Measurements from ENCODE around the gene TMC2. TPM values are rescaled to one million over a fixed set of nuclear protein-coding genes. Genes with fewer than 3 reads are reported as not detected.

TMC2 gene
- total and polyA plus RNA-seq, 2 of the 8 experiments (the other 6 are each of a cell fraction or from before 2014, with no cell fraction given) = not detected

DNA sequence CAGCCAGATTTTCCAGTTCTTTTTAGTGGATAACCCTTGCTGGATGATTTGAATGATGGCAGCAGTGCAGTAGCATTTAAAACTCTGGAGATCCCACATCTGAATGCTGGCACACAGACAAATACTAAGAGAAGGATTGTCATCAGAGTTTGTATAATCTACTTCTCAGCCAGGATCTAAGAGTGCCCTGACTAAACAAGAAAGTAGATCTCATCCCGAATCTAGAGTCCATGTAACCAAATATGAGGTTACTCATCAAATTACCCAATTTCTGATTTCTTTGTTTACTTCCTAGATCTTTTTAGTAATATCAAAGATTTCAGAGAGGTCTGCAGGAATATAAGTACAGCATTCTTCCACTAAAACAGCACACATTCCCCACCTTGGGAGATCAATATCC is 7.8 kb downstream of the TMC2 start:
- Histone ChIP-seq H3K4me2 (ENCODE audit: insufficient read depth in 1 of 2, low read depth in 2 of 2, low read length in 2 of 2) (no peak overlapping the region), H3K18ac (ENCODE audit: extremely low read depth, low read length) (no peak overlapping the region), H4K8ac (ENCODE audit: extremely low read depth, insufficient read depth, low read length) (no peak overlapping the region), H3K4ac (replicated peaks; ENCODE audit: insufficient read length, low read depth, low read length) (no peak overlapping the region), H4K5ac (ENCODE audit: insufficient read length, low read depth, low read length) (no peak overlapping the region), H2BK120ac (replicated peaks; ENCODE audit: low read depth, low read length) (no peak overlapping the region), H3K23ac (ENCODE audit: insufficient read length) (no peak overlapping the region), H3K9ac (replicated peaks in 1 of 4; ENCODE audit: extremely low read depth in 1 of 4, low read depth in 3 of 4, low read length in 3 of 4) (no peak overlapping the region), H2BK12ac (ENCODE audit: low read depth, low read length) (no peak overlapping the region), H3K56ac (replicated peaks; ENCODE audit: insufficient read length, low read depth, low read length) (no peak overlapping the region), H3K27ac (ENCODE audit: low read depth, low read length) (no peak overlapping the region), H2BK5ac (ENCODE audit: low read depth, low read length) (no peak overlapping the region), H3K4me1 (replicated peaks in 1 of 4; ENCODE audit: control insufficient read depth in 3 of 4, insufficient read depth in 4 of 4, low read length in 3 of 4) (no peaks in the 10 kb centered on the region), H2BK15ac (ENCODE audit: low read length) (no peak overlapping the region), H2BK20ac (ENCODE audit: low read length) (no peak overlapping the region), H4K91ac (replicated peaks; ENCODE audit: insufficient read length, low read length) (no peak overlapping the region), H3K27me3 (replicated peaks in 1 of 4; ENCODE audit: control insufficient read depth in 3 of 4, extremely low read depth in 1 of 4, insufficient read depth in 3 of 4, low read length in 3 of 4) (no peaks in the 10 kb centered on the region; a peak in 2 of 7 replicates), H3K36me3 (ENCODE audit: control insufficient read depth in 2 of 4, insufficient read depth in 4 of 4, low read length in 3 of 4) (no peaks in the 10 kb centered on the region), H4K20me1 (replicated peaks in 1 of 2; ENCODE audit: control insufficient read depth in 1 of 2, insufficient read depth in 2 of 2, low read length in 2 of 2) (no peaks in the 10 kb centered on the region), H2AFZ (ENCODE audit: low read length) (no peak overlapping the region), H3K4me3 (ENCODE audit: extremely low read depth in 1 of 4, insufficient read depth in 2 of 4, low read depth in 3 of 4, low read length in 4 of 4) (no peak overlapping the region), H3K79me2 (ENCODE audit: control insufficient read depth in 1 of 2, insufficient read depth in 2 of 2, low read length in 2 of 2) (no peaks in the 10 kb centered on the region), H2AK5ac (ENCODE audit: low read depth, low read length) (no peak overlapping the region), H3K23me2 (ENCODE audit: low read depth, low read length) (no peaks in the 10 kb centered on the region), H3K79me1 (ENCODE audit: low read depth, low read length) (no peaks in the 10 kb centered on the region), H3K14ac (ENCODE audit: insufficient read length) (no peak overlapping the region), H3K9me3 (ENCODE audit: insufficient read depth in 2 of 2, low read depth in 1 of 2, low read length in 1 of 2) (no peaks in the 10 kb centered on the region)
- WGBS, 2 experiments (ENCODE audit: extremely low coverage in 1 of 2, insufficient coverage in 1 of 2, insufficient read length in 1 of 2, insufficient replicate concordance in 2 of 2, low coverage in 1 of 2, low lambda C conversion rate in 2 of 2, missing lambda C conversion rate in 1 of 2) = 82% methylated on average over 1 of the region's 1 CpG; no CpG with 5 or more reads in 1 of the 2 experiments
- POLR2A ChIA-PET (ENCODE audit: partially characterized antibody) = no interaction called here
- DNase-seq (ENCODE audit: low read depth in 1 of 2, low spot score in 2 of 2) (no peak), FAIRE-seq (no peak)
- TF ChIP-seq RNF2 (IDR thresholded peaks at IDR 0.05; ENCODE audit: borderline replicate concordance, low read depth, low read length, missing control alignments, poor library complexity, severe bottlenecking) = no peak
- TF ChIP-seq, protein P1, sequence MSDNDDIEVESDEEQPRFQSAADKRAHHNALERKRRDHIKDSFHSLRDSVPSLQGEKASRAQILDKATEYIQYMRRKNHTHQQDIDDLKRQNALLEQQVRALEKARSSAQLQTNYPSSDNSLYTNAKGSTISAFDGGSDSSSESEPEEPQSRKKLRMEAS (IDR thresholded peaks at IDR 0.05) = no peak
- CTCF ChIA-PET (ENCODE audit: partially characterized antibody) = interaction anchor here (1.0 to 1.7 kb wide), 2 partner anchors 13 to 18 kb away, joined by 3 read pairs; no protein-coding TSS in a partner anchor

All from H1 (cell line).